HUES64 (cell line): ENCODE results near the gene MAGI2.
"Not testable (repeated sequence)": the region's sequence is repeated elsewhere in the genome, so short reads cannot be mapped to it uniquely, and the experiment has no call there.

Source experiments
- H3K27ac ChIP-seq: 2 replicates; pipeline ENCODE4 v1.7.0; 2013; ENCODE audit warnings: low read depth, low read length, inconsistent platforms
- H3K27me3 ChIP-seq: 2 replicates; pipeline ENCODE4 v1.6.1; 2013; ENCODE audit warnings: mild to moderate bottlenecking, low read length; ENCODE audit not compliant: insufficient read depth
- H3K36me3 ChIP-seq: 2 replicates; pipeline ENCODE4 v1.6.1; 2013; ENCODE audit warnings: mild to moderate bottlenecking, low read length; ENCODE audit not compliant: insufficient read depth
- H3K4me1 ChIP-seq: 2 replicates; pipeline ENCODE4 v1.6.1; 2013; ENCODE audit warnings: mild to moderate bottlenecking, low read length, moderate library complexity; ENCODE audit not compliant: insufficient read depth
- H3K4me3 ChIP-seq: 2 replicates; pipeline ENCODE4 v1.5.1; 2013; ENCODE audit warnings: mild to moderate bottlenecking, low read length, moderate library complexity
- H3K9ac ChIP-seq: 2 replicates; pipeline ENCODE4 v1.6.1; 2013; ENCODE audit warnings: mild to moderate bottlenecking, low read depth, low read length
- H3K9me3 ChIP-seq: 2 replicates; pipeline ENCODE4 v1.6.1; 2013; ENCODE audit warnings: low read depth, low read length; ENCODE audit not compliant: insufficient read depth
- WGBS: fragments of 150-250, 120-280 bp; methylation state at CpG from one replicate; pipeline ENCODE4 v1.1.7; 2013; ENCODE audit warnings: missing lambda C conversion rate; 5-methylcytosine and 5-hydroxymethylcytosine counted together

Gene MAGI2

DNA sequence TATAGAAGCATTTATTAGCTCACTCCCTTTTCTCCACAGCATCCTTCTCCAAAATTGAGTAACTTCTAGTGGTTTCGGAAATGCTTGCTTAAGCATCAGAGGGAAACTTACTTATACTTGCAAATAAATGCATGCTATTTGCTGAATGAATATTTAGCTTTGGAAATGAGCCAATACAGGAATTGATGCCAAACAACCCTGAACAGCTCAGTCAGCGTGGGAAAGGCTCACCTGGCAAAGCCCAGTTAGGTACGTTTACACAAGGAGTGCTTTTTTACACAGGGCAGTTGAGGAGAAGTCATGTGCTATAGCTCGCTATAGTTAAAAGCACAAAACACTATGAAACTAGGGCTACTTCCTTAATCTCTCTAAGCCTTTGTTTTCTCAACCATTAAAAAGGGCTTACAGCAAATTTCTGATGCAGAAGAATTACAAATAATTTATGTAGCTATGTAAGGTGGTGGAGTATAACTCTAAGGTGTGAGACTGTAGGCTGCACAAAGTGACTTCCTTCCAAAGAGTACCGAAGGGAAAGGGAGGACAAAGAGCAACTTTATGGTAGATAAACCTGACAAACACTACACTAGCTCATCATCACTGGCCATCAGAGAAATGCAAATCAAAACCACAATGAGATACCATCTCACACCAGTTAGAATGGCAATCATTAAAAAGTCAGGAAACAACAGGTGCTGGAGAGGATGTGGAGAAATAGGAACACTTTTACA lies 1156.7 kb downstream of the MAGI2 start:
- WGBS, result 93% methylated on average over 4 of the region's 5 CpGs

DNA sequence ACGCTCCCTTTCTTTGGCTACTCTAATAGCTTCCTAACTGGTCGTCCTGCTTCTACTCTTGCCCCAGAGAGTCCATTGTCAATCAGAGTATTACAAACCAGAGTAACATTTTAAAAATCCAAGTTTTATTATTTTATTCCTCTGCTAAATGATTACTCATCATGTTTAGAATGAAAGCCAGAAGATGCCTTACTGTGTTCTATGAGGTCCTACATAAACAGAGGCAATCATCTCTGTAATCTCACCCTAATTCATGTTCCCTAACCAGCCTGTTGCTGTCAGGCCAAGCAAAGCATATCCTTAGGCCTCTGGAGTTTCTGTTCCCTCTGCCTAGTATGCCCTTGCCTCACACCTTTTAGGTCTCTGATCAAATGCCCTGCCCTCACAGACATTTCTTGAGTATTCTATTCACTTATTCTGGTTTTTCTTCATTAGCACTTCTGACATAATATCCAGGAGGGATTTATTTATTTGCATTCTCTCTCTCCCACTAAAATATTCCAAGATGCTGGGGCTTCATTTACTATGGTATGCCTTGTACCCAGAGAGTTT lies 1157.3 kb downstream of the MAGI2 start:
- no peaks in the 10 kb centered on the region for H3K9me3 ChIP-seq
- H3K27me3 ChIP-seq, result no peaks in the 10 kb centered on the region
- no peak overlapping the region for H3K4me3 ChIP-seq
- 91% methylated on average over 2 of the region's 2 CpGs for WGBS
- no peaks in the 10 kb centered on the region for H3K36me3 ChIP-seq
- no peaks in the 10 kb centered on the region for H3K4me1 ChIP-seq
- H3K9ac ChIP-seq, result no peak overlapping the region
- H3K27ac ChIP-seq, result no peak overlapping the region

More for the DNA sequence above, 1156.7 kb downstream of the MAGI2 start:
- Histone ChIP-seq H3K36me3 (no peaks in the 10 kb centered on the region), H3K9me3 (no peaks in the 10 kb centered on the region), H3K27me3 (no peaks in the 10 kb centered on the region), H3K27ac (no peak overlapping the region), H3K9ac (no peak overlapping the region), H3K4me3 (no peak overlapping the region), H3K4me1 (no peaks in the 10 kb centered on the region)

DNA sequence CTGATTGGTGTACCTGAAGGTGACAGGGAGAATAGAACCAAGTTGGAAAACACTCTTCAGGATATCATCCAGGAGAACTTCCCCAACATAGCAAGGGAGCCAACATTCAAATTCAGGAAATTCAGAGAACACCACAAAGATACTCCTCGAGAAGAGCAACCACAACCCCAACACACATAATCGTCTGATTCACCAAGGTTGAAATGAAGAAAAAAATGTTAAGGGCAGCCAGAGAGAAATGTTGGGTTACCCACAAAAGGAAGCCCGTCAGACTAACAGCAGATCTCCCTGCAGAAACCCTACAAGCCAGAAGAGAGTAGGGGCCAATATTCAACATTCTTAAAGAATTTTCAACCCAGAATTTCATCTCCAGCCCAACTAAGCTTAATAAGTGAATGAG lies 1164.0 kb downstream of the MAGI2 start:
- H3K9ac ChIP-seq, H3K27me3 ChIP-seq, H3K9me3 ChIP-seq, H3K4me1 ChIP-seq, H3K36me3 ChIP-seq, H3K27ac ChIP-seq, H3K4me3 ChIP-seq: not testable (repeated sequence)
- no CpG with 5 or more reads among the region's 3 CpGs for WGBS

DNA sequence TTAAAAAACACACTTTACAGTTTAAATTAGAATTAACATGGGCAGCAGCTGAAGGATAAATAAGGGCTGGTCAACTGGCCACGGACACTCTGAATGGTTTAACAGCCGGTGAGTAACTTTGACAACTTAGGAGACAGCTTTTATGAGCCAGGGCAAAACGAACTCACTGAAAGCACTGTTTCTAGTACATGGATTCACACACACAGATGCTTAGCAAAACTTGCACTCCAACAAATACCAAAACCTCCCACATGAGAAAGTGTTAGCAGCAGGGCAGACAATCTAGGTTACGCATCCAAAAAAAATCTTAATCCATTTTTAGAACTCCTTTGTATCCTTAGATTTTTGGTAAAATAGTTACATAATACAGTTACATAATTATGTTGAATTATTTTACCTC lies 1168.5 kb downstream of the MAGI2 start:
- Histone ChIP-seq H3K9me3 (no peaks in the 10 kb centered on the region), H3K4me3 (no peak overlapping the region), H3K27ac (no peak overlapping the region), H3K27me3 (no peaks in the 10 kb centered on the region), H3K9ac (no peak overlapping the region), H3K36me3 (no peaks in the 10 kb centered on the region), H3K4me1 (peaks cover 3% of the 10 kb centered on the region; the same call in 1 of the 2 replicates)
- WGBS, result 63% methylated on average over 3 of the region's 4 CpGs

DNA sequence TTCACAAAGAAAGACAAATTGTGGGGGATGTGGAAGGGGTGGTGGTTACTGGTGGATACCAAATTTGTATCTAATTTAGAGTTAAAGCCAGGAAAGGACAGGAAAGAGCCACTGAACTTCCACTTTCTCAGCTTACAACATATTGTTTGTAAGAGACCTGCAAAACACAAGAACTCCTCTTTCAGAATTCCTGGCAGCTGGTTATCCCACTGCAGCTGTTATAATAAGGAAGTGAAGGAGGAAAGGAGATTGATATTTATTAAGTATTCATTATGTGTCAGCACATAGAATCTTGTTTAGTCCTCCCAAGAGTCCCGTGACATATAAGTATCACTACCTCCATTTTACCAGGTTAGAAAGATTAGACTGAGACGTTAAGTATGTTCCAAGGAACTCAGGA lies 1173.2 kb downstream of the MAGI2 start:
- H3K36me3 ChIP-seq, result no peaks in the 10 kb centered on the region
- H3K4me3 ChIP-seq, result no peak overlapping the region
- no peak overlapping the region for H3K9ac ChIP-seq
- H3K9me3 ChIP-seq, result no peaks in the 10 kb centered on the region
- 89% methylated on average over 1 of the region's 2 CpGs for WGBS
- H3K27me3 ChIP-seq, result no peaks in the 10 kb centered on the region
- no peak overlapping the region for H3K27ac ChIP-seq
- peaks cover 5% of the 10 kb centered on the region; the same call in 1 of the 2 replicates for H3K4me1 ChIP-seq

DNA sequence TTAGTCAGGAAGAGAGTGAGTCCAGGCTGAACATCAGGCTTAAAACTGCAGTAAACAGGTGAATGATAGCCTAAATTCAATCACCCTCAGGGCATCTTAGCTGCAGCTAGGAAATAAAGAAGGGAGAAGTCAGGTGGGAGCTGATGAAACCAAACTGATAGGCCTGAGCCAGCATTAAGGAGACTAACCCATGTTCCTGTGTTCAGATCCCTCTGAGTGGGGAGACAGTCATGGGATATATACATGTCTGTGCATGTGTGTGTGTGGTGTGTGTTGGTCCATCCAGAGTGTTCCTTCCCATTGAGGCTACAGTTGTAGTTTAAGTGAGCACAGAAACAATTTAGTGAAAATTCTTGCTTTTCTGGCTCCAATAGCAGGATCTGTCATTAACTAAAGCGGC lies 1174.0 kb downstream of the MAGI2 start:
- Histone ChIP-seq H3K36me3 (no peaks in the 10 kb centered on the region), H3K9ac (no peak overlapping the region), H3K27me3 (no peaks in the 10 kb centered on the region), H3K4me1 (peaks cover 5% of the 10 kb centered on the region; the same call in 1 of the 2 replicates), H3K27ac (no peak overlapping the region), H3K9me3 (no peaks in the 10 kb centered on the region), H3K4me3 (no peak overlapping the region)
- 100% methylated on average over 1 of the region's 1 CpG for WGBS

DNA sequence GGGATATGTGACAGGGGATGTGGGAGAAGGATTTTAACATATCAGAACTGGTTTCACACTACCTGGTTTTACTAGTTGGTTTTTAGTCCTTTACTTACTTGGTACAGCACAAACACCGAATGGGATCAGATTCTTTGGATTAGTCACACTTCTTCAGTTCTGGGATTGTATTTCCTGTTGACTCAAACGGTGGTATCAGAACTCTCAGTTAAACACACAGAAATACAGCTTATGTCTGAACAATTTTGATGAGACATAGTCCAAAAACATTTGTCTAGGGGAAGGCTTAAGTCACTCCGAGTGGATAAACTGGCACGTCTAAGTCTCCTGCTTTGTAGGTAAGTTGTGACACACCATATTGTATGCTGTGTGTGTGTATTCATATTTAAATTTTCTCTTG lies 1174.4 kb downstream of the MAGI2 start:
- H3K27ac ChIP-seq, result no peak overlapping the region
- no peak overlapping the region for H3K4me3 ChIP-seq
- no peak overlapping the region for H3K9ac ChIP-seq
- H3K27me3 ChIP-seq, result no peaks in the 10 kb centered on the region
- no peaks in the 10 kb centered on the region for H3K9me3 ChIP-seq
- 82% methylated on average over 4 of the region's 4 CpGs for WGBS
- no peaks in the 10 kb centered on the region for H3K36me3 ChIP-seq
- peaks cover 5% of the 10 kb centered on the region; the same call in 1 of the 2 replicates for H3K4me1 ChIP-seq

DNA sequence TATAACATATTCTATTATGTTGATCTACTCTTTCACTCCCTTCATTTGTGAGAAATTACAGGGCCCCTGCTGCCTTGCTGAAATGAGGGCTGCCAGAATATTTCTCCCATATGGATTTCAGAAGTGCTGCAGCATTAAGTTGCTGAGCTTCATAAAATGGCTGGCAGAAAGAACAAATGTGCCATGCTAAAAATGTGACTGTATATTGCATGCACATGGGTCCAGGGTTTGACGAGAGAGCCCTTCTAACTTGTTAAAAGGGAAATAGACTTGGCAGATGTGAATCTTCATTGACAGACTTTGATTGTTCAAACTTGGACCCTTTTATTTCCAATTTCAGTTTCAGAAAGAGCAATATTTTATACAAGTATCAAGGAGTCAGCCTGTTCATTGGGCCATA lies 1186.3 kb downstream of the MAGI2 start:
- H3K4me1 ChIP-seq, result no peaks in the 10 kb centered on the region
- no peaks in the 10 kb centered on the region for H3K9me3 ChIP-seq
- no peak overlapping the region for H3K4me3 ChIP-seq
- H3K9ac ChIP-seq, result no peak overlapping the region
- H3K27ac ChIP-seq, result no peak overlapping the region
- 97% methylated on average over 1 of the region's 1 CpG for WGBS
- no peaks in the 10 kb centered on the region for H3K27me3 ChIP-seq
- H3K36me3 ChIP-seq, result no peaks in the 10 kb centered on the region

DNA sequence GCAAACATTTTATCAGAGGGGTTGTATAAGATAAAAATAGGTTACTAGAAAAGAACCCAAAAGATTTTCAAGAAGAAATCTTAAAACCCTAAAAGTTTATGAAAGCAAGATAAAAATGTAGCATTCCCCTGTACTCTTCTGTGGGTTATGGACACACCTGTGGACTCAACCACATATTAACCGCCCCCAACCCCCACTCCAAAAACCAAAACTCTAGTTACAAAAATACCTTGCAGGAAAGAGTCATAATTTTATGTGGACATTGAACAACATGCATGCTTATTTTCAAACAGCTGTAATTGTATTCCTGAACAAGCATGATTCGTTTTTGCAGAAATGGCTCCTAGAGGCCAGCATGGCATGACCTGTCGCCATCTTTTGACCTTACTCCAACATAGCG lies 1188.0 kb downstream of the MAGI2 start:
- Histone ChIP-seq H3K4me1 (no peaks in the 10 kb centered on the region), H3K4me3 (no peak overlapping the region), H3K27ac (no peak overlapping the region), H3K36me3 (no peaks in the 10 kb centered on the region), H3K9ac (no peak overlapping the region), H3K9me3 (no peaks in the 10 kb centered on the region), H3K27me3 (no peaks in the 10 kb centered on the region)
- over 99% methylated on average over 4 of the region's 4 CpGs for WGBS

DNA sequence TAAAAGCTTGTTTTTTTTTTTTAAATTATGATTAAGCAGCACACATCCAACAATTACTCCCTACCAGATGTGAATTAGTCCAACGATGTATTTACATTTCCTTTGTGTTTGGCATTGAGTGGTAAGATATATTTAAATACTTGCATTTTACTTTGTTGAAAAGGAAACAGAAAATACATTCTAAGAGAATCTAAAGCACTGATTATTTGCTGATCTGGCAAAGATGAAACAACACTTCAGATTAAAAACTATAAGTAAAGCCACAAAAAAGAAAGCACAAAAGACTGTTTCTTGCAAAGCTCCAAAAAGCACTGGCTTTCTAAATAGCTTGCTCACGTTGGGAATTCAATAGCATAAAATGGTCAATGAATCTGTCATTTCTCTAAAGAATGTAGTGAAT lies 1188.4 kb downstream of the MAGI2 start:
- H3K4me3 ChIP-seq, result no peak overlapping the region
- no peak overlapping the region for H3K27ac ChIP-seq
- 86% methylated on average over 1 of the region's 2 CpGs for WGBS
- H3K27me3 ChIP-seq, result no peaks in the 10 kb centered on the region
- no peaks in the 10 kb centered on the region for H3K4me1 ChIP-seq
- H3K36me3 ChIP-seq, result no peaks in the 10 kb centered on the region
- H3K9ac ChIP-seq, result no peak overlapping the region
- no peaks in the 10 kb centered on the region for H3K9me3 ChIP-seq

DNA sequence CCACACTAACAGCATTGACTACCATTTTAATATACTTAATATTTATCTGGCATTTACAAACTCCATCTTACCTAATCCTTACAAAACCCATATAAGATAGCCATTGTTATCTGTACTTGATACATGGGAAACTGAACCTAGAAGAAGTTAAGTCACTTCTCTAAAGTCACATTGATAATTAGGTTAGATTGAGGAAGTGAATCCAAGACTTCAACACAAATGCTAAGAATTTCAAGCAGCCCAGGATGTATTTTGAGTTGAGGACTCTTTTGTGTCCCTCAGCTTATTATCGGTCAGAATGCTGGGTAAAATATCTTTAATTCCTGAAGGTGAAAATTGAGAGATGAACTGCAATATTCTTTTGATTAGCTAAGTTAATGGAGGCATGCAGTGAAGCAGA lies 1189.4 kb downstream of the MAGI2 start:
- Histone ChIP-seq H3K9me3 (no peaks in the 10 kb centered on the region), H3K4me3 (no peak overlapping the region), H3K36me3 (no peaks in the 10 kb centered on the region), H3K4me1 (no peaks in the 10 kb centered on the region), H3K9ac (no peak overlapping the region), H3K27me3 (no peaks in the 10 kb centered on the region), H3K27ac (no peak overlapping the region)
- 92% methylated on average over 1 of the region's 1 CpG for WGBS

DNA sequence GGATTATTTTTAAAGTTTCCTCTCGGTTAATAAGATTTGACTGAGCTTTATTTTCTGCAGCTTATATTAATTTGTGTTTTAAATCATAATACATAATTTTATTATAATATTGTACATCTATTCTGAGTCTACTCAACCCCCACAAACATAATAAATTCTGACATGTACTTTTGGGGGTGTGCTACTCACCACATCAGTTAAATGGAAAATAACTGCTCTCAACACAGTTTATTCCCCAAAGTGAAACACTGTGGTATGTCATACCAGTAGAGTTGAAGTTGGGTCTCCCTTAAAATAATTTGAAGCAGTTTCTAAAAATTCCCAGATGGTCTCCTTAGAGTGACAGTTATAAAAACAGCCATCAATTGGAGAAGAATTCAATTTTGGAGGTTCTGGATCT lies 1191.7 kb downstream of the MAGI2 start:
- WGBS, result no CpG with 5 or more reads among the region's 1 CpG

More for the DNA sequence above, 1191.7 kb downstream of the MAGI2 start:
- H3K4me3 ChIP-seq, result no peak overlapping the region
- H3K9me3 ChIP-seq, result no peaks in the 10 kb centered on the region
- H3K4me1 ChIP-seq, result no peaks in the 10 kb centered on the region
- no peak overlapping the region for H3K27ac ChIP-seq
- H3K9ac ChIP-seq, result no peak overlapping the region
- H3K27me3 ChIP-seq, result no peaks in the 10 kb centered on the region
- no peaks in the 10 kb centered on the region for H3K36me3 ChIP-seq
